ENCODE data around the gene MCTP1.

Gene MCTP1

GRCh38 chr5:95224701-95225459, 60.0 kb downstream of the MCTP1 start:
- ChIA-PET CTCF (no interaction called here), POLR2A (no interaction called here)

DNA sequence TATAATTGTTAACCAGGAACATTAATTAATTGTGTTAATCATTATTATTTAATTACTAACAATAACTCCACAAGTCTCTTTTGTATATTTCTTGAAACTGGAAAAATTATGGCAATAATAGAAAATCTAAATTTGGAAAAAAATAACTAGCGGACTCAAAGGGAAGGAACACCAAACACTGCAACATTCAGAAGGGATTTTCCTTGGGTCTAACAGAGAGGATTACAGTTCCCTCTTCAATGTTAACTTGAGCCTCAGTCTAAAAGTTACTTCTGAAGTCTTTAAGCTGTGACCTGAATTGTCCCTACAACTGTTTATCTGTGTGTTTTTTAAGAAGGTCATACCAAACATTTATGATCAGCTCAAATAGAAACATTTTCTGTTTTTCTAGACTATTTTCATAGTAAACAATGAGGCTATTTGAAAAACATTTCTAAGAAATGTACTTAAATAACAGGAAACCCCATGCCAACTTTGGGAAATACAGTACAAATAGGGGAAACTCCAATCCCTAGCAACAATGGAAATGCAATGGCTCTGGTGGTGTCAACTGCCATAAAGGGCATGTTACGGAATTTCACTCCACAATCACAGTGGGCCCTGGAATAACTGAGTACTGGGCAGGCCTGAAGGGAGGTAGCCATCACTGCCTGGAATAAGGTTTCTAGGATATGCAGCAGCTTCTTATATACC, 61.2 kb downstream of the MCTP1 start:
- ChIA-PET CTCF (no interaction called here), POLR2A (no interaction called here)
- DNase-seq (ENCODE audit: extremely low spot score): no peak
- no peak for TF ChIP-seq FOXK2 (IDR thresholded peaks at IDR 0.05)
- TF ChIP-seq, protein P1, sequence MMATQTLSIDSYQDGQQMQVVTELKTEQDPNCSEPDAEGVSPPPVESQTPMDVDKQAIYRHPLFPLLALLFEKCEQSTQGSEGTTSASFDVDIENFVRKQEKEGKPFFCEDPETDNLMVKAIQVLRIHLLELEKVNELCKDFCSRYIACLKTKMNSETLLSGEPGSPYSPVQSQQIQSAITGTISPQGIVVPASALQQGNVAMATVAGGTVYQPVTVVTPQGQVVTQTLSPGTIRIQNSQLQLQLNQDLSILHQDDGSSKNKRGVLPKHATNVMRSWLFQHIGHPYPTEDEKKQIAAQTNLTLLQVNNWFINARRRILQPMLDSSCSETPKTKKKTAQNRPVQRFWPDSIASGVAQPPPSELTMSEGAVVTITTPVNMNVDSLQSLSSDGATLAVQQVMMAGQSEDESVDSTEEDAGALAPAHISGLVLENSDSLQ (IDR thresholded peaks at IDR 0.05): no peak
- TF ChIP-seq FOXM1 (IDR thresholded peaks at IDR 0.05; ENCODE audit: borderline replicate concordance): no peak
- TF ChIP-seq ARNT (IDR thresholded peaks at IDR 0.05): no peak
- no peak for TF ChIP-seq ZNF384 (IDR thresholded peaks at IDR 0.05)
- no peak for TF ChIP-seq NFRKB (IDR thresholded peaks at IDR 0.05)
- no peak for TF ChIP-seq BHLHE40 (IDR thresholded peaks at IDR 0.05; ENCODE audit: borderline replicate concordance)
- no peak for TF ChIP-seq L3MBTL2 (conservative IDR thresholded peaks at IDR 0.05)
- no peak for TF ChIP-seq HDGF (IDR thresholded peaks at IDR 0.05; ENCODE audit: borderline replicate concordance)
- TF ChIP-seq TARDBP (IDR thresholded peaks at IDR 0.05): no peak
- no peak for TF ChIP-seq ELF4 (IDR thresholded peaks at IDR 0.05)
- TF ChIP-seq FOXA1 (IDR thresholded peaks at IDR 0.05): no peak
- TF ChIP-seq SP1 (IDR thresholded peaks at IDR 0.05): no peak
- TF ChIP-seq SUZ12 (IDR thresholded peaks at IDR 0.05): no peak
- TF ChIP-seq LEF1 (IDR thresholded peaks at IDR 0.05; ENCODE audit: borderline replicate concordance): no peak

More at GRCh38 chr5:95224701-95225459, 60.0 kb downstream of the MCTP1 start:
- no peak for TF ChIP-seq LEF1 (IDR thresholded peaks at IDR 0.05; ENCODE audit: borderline replicate concordance)
- no peak for TF ChIP-seq FOXM1 (IDR thresholded peaks at IDR 0.05; ENCODE audit: borderline replicate concordance)
- TF ChIP-seq NFRKB (IDR thresholded peaks at IDR 0.05): no peak
- no peak for TF ChIP-seq L3MBTL2 (conservative IDR thresholded peaks at IDR 0.05)
- TF ChIP-seq HDGF (IDR thresholded peaks at IDR 0.05; ENCODE audit: borderline replicate concordance): no peak
- no peak for TF ChIP-seq ARNT (IDR thresholded peaks at IDR 0.05)
- no peak for TF ChIP-seq SUZ12 (IDR thresholded peaks at IDR 0.05)
- no peak for TF ChIP-seq FOXK2 (IDR thresholded peaks at IDR 0.05)
- TF ChIP-seq ZNF384 (IDR thresholded peaks at IDR 0.05): no peak
- no peak for TF ChIP-seq CTBP1 (IDR thresholded peaks at IDR 0.05; ENCODE audit: borderline replicate concordance)
- TF ChIP-seq ELF4 (IDR thresholded peaks at IDR 0.05): no peak
- TF ChIP-seq, protein P1 (IDR thresholded peaks at IDR 0.05): no peak
- TF ChIP-seq FOXA1 (IDR thresholded peaks at IDR 0.05): no peak
- TF ChIP-seq SP1 (IDR thresholded peaks at IDR 0.05): no peak
- TF ChIP-seq TARDBP (IDR thresholded peaks at IDR 0.05): no peak
- no peak for TF ChIP-seq BHLHE40 (IDR thresholded peaks at IDR 0.05; ENCODE audit: borderline replicate concordance)
- no peak for DNase-seq (ENCODE audit: extremely low spot score)

GRCh38 chr5:95222836-95223235, 62.1 kb downstream of the MCTP1 start:
- ChIA-PET POLR2A (no interaction called here), CTCF (no interaction called here)
- no peak for DNase-seq (ENCODE audit: extremely low spot score)
- no peak for TF ChIP-seq L3MBTL2 (conservative IDR thresholded peaks at IDR 0.05)
- no peak for TF ChIP-seq FOXA1 (IDR thresholded peaks at IDR 0.05)

- CTCF ChIA-PET: no interaction called here
- POLR2A ChIA-PET: no interaction called here
- no peak for DNase-seq (ENCODE audit: extremely low spot score)
- TF ChIP-seq LEF1 (IDR thresholded peaks at IDR 0.05; ENCODE audit: borderline replicate concordance) (no peak), ZNF384 (IDR thresholded peaks at IDR 0.05) (no peak), ELF4 (IDR thresholded peaks at IDR 0.05) (no peak), SUZ12 (IDR thresholded peaks at IDR 0.05) (no peak), ARNT (IDR thresholded peaks at IDR 0.05) (no peak), SP1 (IDR thresholded peaks at IDR 0.05) (no peak), BHLHE40 (IDR thresholded peaks at IDR 0.05; ENCODE audit: borderline replicate concordance) (no peak), CTBP1 (IDR thresholded peaks at IDR 0.05; ENCODE audit: borderline replicate concordance) (no peak), FOXM1 (IDR thresholded peaks at IDR 0.05; ENCODE audit: borderline replicate concordance) (no peak), TARDBP (IDR thresholded peaks at IDR 0.05) (no peak), FOXA1 (IDR thresholded peaks at IDR 0.05) (no peak)
- TF ChIP-seq, protein P1 (IDR thresholded peaks at IDR 0.05): no peak
These were observed 63.7 kb downstream of the MCTP1 start for GRCh38 chr5:95221234-95221633.

GRCh38 chr5:95220381-95220780, 64.5 kb downstream of the MCTP1 start:
- DNase-seq (ENCODE audit: extremely low spot score): no peak
- ChIA-PET POLR2A (no interaction called here), CTCF (no interaction called here)
- TF ChIP-seq FOXK2 (IDR thresholded peaks at IDR 0.05) (no peak), ELF4 (IDR thresholded peaks at IDR 0.05) (no peak), L3MBTL2 (conservative IDR thresholded peaks at IDR 0.05) (no peak), SUZ12 (IDR thresholded peaks at IDR 0.05) (no peak), CTBP1 (IDR thresholded peaks at IDR 0.05; ENCODE audit: borderline replicate concordance) (no peak), BHLHE40 (IDR thresholded peaks at IDR 0.05; ENCODE audit: borderline replicate concordance) (no peak), FOXA1 (IDR thresholded peaks at IDR 0.05) (no peak), NFRKB (IDR thresholded peaks at IDR 0.05) (no peak), HDGF (IDR thresholded peaks at IDR 0.05; ENCODE audit: borderline replicate concordance) (no peak), FOXM1 (IDR thresholded peaks at IDR 0.05; ENCODE audit: borderline replicate concordance) (no peak)
- TF ChIP-seq, protein P1 (IDR thresholded peaks at IDR 0.05): no peak
